Skeletal muscle satellite cell (primary cell): ENCODE data around the gene CLDN5.

Experiments
- H3K27me3 ChIP-seq: 2 replicates; pipeline ENCODE4 v1.7.0; 2013; ENCODE audit warnings: low read length; ENCODE audit not compliant: control insufficient read depth, insufficient read depth
- H3K36me3 ChIP-seq: 2 replicates; pipeline ENCODE4 v1.7.0; 2013; ENCODE audit warnings: mild to moderate bottlenecking, control low read depth, low read length; ENCODE audit not compliant: insufficient read depth
- H3K4me1 ChIP-seq: 2 replicates; pipeline ENCODE4 v1.7.0; 2013; ENCODE audit warnings: low read length; ENCODE audit not compliant: control insufficient read depth, insufficient read depth
- H3K4me2 ChIP-seq: 2 replicates; pipeline ENCODE4 v1.7.0; 2013; ENCODE audit warnings: mild to moderate bottlenecking, low read length
- H3K4me3 ChIP-seq: 2 replicates; pipeline ENCODE4 v1.7.0; 2013; ENCODE audit warnings: low read length
- H3K9ac ChIP-seq: 2 replicates; pipeline ENCODE4 v1.7.0; 2013; ENCODE audit warnings: mild to moderate bottlenecking, low read depth, low read length, moderate library complexity
- H3K9me3 ChIP-seq: replicated peaks from 2 replicates; pipeline ENCODE4 v1.7.0; 2013; ENCODE audit warnings: mild to moderate bottlenecking, control low read depth, low read length

CLDN5 gene

GRCh38 chr22:19473578-19473977 lies 50.6 kb downstream of the CLDN5 start:
- no peaks in the 10 kb centered on the region for H3K27me3 ChIP-seq
- H3K9me3 ChIP-seq: no peaks in the 10 kb centered on the region
- H3K4me1 ChIP-seq: peaks cover 5% of the 10 kb centered on the region
- no peak overlapping the region for H3K4me2 ChIP-seq
- peaks cover 66% of the 10 kb centered on the region for H3K36me3 ChIP-seq
- H3K4me3 ChIP-seq: no peak overlapping the region
- no peak overlapping the region for H3K9ac ChIP-seq
